CD14-positive monocyte (primary cell): ENCODE results near the gene ZNF624. TPM values are rescaled to one million over a fixed set of nuclear protein-coding genes. Genes with fewer than 3 reads are reported as not detected.

Source experiments
- DNase-seq, 3 donors: peaks; one replicate each; pipeline ENCODE4 v3.0.0-alpha.2; 2011 to 2022
- H2AFZ ChIP-seq: 2 replicates; pipeline ENCODE4 v1.6.0; 2012; ENCODE audit warnings: mild to moderate bottlenecking, low read depth, low read length, inconsistent platforms; ENCODE audit not compliant: insufficient read depth, poor library complexity, severe bottlenecking
- H3K27ac ChIP-seq, 2 donors: 1 replicate in 1 of 2; 2 replicates in 1 of 2; pipeline ENCODE4 v1.5.1; 2012 to 2013; ENCODE audit warnings: low read length in 2 of 2, control low read depth in 1 of 2, inconsistent platforms in 1 of 2, low read depth in 1 of 2, mild to moderate bottlenecking in 1 of 2
- H3K27me3 ChIP-seq, 2 donors: one replicate each; pipeline versions ENCODE4 v1.6.0 to v1.6.1; 2011 to 2013; ENCODE audit warnings: low read length in 2 of 2; ENCODE audit not compliant: control insufficient read depth in 2 of 2, insufficient read depth in 2 of 2
- H3K36me3 ChIP-seq, 2 donors: replicated peaks in 1 of 2; 1 replicate in 1 of 2; 2 replicates in 1 of 2; pipeline versions ENCODE4 v1.5.1 to v1.6.1; 2012 to 2013; ENCODE audit warnings: low read length in 2 of 2, control low read depth in 1 of 2, inconsistent platforms in 1 of 2, mild to moderate bottlenecking in 1 of 2; ENCODE audit not compliant: insufficient read depth in 2 of 2, control insufficient read depth in 1 of 2
- H3K4me1 ChIP-seq, 2 donors: 1 replicate in 1 of 2; 2 replicates in 1 of 2; pipeline versions ENCODE4 v1.5.1 to v1.6.1; 2012 to 2013; ENCODE audit warnings: low read length in 2 of 2, control low read depth in 1 of 2, inconsistent platforms in 1 of 2, mild to moderate bottlenecking in 1 of 2, moderate library complexity in 1 of 2; ENCODE audit not compliant: insufficient read depth in 2 of 2, control insufficient read depth in 1 of 2
- H3K4me2 ChIP-seq: replicated peaks from 2 replicates; pipeline ENCODE3; 2012; ENCODE audit warnings: low read length, moderate library complexity, mild to moderate bottlenecking; ENCODE audit not compliant: poor library complexity, severe bottlenecking; ENCODE audit errors: extremely low read depth
- H3K4me3 ChIP-seq, 3 experiments: fragments of 200-600 bp in 1 of 3; sonication (generic) in 1 of 3; replicated peaks in 1 of 3; 1 replicate in 2 of 3; 2 replicates in 1 of 3; pipeline ENCODE4 v1.5.1; 2011 to 2013; ENCODE audit warnings: low read length in 3 of 3, mild to moderate bottlenecking in 3 of 3, control low read depth in 2 of 3, low read depth in 2 of 3, inconsistent platforms in 1 of 3, moderate library complexity in 1 of 3
- H3K79me2 ChIP-seq: 2 replicates; pipeline ENCODE4 v1.6.0; 2012; ENCODE audit warnings: mild to moderate bottlenecking, control low read depth, inconsistent platforms, low read length, moderate library complexity; ENCODE audit not compliant: insufficient read depth
- H3K9ac ChIP-seq: 2 replicates; pipeline ENCODE4 v1.6.0; 2017; ENCODE audit warnings: low read length, mild to moderate bottlenecking; ENCODE audit not compliant: insufficient read depth, poor library complexity, severe bottlenecking
- H3K9me3 ChIP-seq, 2 donors: replicated peaks in 1 of 2; 1 replicate in 1 of 2; 2 replicates in 1 of 2; pipeline versions ENCODE4 v1.5.1 to v1.6.1; 2012 to 2013; ENCODE audit warnings: low read length in 2 of 2, control low read depth in 1 of 2; ENCODE audit not compliant: control insufficient read depth in 1 of 2, insufficient read depth in 1 of 2
- H4K20me1 ChIP-seq: 2 replicates; pipeline ENCODE4 v1.6.0; 2012; ENCODE audit warnings: mild to moderate bottlenecking, low read length, control low read depth, moderate library complexity; ENCODE audit not compliant: insufficient read depth
- H3K27ac Mint-ChIP-seq, 7 donors: one replicate each; pipeline ENCODE4 v1.8.0; 2020; ENCODE audit warnings: mild to moderate bottlenecking in 7 of 7, mixed read lengths in 7 of 7, moderate library complexity in 6 of 7, inconsistent platforms in 2 of 7
- H3K27me3 Mint-ChIP-seq, 3 donors: one replicate each; pipeline ENCODE4 v1.8.0; 2021 to 2022; ENCODE audit warnings: low read depth in 3 of 3, mild to moderate bottlenecking in 3 of 3, mixed read lengths in 3 of 3, moderate library complexity in 3 of 3, inconsistent platforms in 1 of 3
- H3K36me3 Mint-ChIP-seq, 2 donors: one replicate each; pipeline ENCODE4 v1.8.0; 2020; ENCODE audit warnings: mixed read lengths in 2 of 2, inconsistent platforms in 1 of 2, mild to moderate bottlenecking in 1 of 2
- H3K4me1 Mint-ChIP-seq: one replicate; pipeline ENCODE4 v1.8.0; 2020; ENCODE audit warnings: mild to moderate bottlenecking, mixed read lengths
- H3K4me3 Mint-ChIP-seq, 2 donors: one replicate each; pipeline ENCODE4 v1.8.0; 2020; ENCODE audit warnings: mild to moderate bottlenecking in 2 of 2, mixed read lengths in 2 of 2, moderate library complexity in 1 of 2
- H3K9me3 Mint-ChIP-seq, 7 donors: one replicate each; pipeline ENCODE4 v1.8.0; 2020 to 2022; ENCODE audit warnings: mixed read lengths in 7 of 7, mild to moderate bottlenecking in 6 of 7, moderate library complexity in 6 of 7, inconsistent platforms in 2 of 7
- WGBS: methylation state at CpG from one replicate; pipeline ENCODE4 v1.1.5; 2013; ENCODE audit warnings: missing lambda C conversion rate; ENCODE audit not compliant: insufficient coverage; 5-methylcytosine and 5-hydroxymethylcytosine counted together
- intact Hi-C, 2 donors: fragments of 100-400 bp; cut with micrococcal nuclease; formaldehyde crosslinking; loops; one replicate each; pipeline versions ENCODE4 v1.15.0 to v1.15.1; 2023
- polyA plus RNA-seq, 3 donors: library from polyadenylated mRNA; depleted of rRNA in 1 of 3; unstranded in 2 of 3; stranded (reverse) in 1 of 3; fragments of 300-500 nt in 2 of 3; fragments of >200 nt in 1 of 3; fragmentation: Illumina TruSeq in 2 of 3; gene quantifications; 1 replicate in 2 of 3; 2 replicates in 1 of 3; pipeline ENCODE4 v1.2.3, GENCODE V29; 2012 to 2021
- TF ChIP-seq, protein P1 (sequence below): fragments of 200-600 bp; IDR thresholded peaks from one replicate; pipeline ENCODE4 v1.8.0; 2022; ENCODE audit warnings: antibody characterized with exemption, mild to moderate bottlenecking

The ZNF624 gene
- polyA plus RNA-seq, 3 donors: 0.45 to 3.2 (median 0.68) TPM

DNA sequence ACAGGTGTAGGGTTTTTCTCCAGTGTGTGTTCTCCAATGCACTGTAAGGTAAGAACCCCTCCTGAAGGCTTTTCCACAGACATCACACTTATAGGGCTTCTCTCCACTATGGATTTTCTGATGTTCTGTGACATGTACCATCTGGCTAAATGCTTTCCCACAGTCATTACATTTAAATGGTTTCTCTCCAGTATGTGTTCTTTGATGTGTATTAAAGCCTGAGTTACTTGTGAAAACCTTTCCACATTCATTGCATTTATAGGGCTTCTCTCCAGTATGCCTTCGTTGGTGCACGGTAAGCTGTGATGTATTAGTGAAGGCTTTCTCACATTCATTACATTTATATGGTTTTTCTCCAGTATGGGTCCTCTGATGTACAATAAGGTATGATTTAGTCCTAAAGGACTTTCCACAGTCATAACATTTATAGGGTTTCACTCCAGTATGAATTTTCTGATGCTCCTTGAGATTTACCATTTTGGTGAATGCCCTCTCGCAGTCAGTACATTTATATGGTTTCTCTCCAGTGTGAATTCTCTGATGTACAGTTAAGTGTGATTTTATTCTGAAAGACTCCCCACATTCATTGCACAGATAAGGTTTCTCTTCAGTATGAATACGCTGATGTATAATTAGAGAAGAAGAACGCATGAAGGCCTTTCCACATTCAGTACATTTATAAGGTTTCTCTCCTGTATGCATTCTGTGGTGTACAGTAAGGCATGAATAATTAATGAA lies 30.9 kb downstream of the ZNF624 start:
- H2AFZ ChIP-seq: no peak overlapping the region
- H3K4me3 Mint-ChIP-seq: no peak overlapping the region
- no peaks in the 10 kb centered on the region for H3K79me2 ChIP-seq
- TF ChIP-seq, protein P1, sequence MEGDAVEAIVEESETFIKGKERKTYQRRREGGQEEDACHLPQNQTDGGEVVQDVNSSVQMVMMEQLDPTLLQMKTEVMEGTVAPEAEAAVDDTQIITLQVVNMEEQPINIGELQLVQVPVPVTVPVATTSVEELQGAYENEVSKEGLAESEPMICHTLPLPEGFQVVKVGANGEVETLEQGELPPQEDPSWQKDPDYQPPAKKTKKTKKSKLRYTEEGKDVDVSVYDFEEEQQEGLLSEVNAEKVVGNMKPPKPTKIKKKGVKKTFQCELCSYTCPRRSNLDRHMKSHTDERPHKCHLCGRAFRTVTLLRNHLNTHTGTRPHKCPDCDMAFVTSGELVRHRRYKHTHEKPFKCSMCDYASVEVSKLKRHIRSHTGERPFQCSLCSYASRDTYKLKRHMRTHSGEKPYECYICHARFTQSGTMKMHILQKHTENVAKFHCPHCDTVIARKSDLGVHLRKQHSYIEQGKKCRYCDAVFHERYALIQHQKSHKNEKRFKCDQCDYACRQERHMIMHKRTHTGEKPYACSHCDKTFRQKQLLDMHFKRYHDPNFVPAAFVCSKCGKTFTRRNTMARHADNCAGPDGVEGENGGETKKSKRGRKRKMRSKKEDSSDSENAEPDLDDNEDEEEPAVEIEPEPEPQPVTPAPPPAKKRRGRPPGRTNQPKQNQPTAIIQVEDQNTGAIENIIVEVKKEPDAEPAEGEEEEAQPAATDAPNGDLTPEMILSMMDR: no peak
- H3K9me3 Mint-ChIP-seq: peaks cover 30 to 94% (median 90%) of the 10 kb centered on the region in 7 donors
- peaks cover 0 to 2% (median 0%) of the 10 kb centered on the region in 3 donors for H3K27me3 Mint-ChIP-seq
- no peaks in the 10 kb centered on the region for H3K4me1 Mint-ChIP-seq
- H3K4me3 ChIP-seq: peak overlapping the region in 1 of 3 experiments; percentile 21
- WGBS: no CpG with 5 or more reads among the region's 5 CpGs
- H3K4me1 ChIP-seq: no peaks in the 10 kb centered on the region
- no peak overlapping the region for H3K9ac ChIP-seq
- no peaks in the 10 kb centered on the region for H4K20me1 ChIP-seq
- intact Hi-C loops: no loop called here
- no peak overlapping the region for H3K27ac ChIP-seq
- H3K4me2 ChIP-seq: no peak overlapping the region
- no peak overlapping the region for H3K27ac Mint-ChIP-seq
- DNase-seq: no peak
- peaks cover 49 to 97% of the 10 kb centered on the region in 2 donors for H3K9me3 ChIP-seq
- H3K36me3 Mint-ChIP-seq: peaks cover 23 to 34% of the 10 kb centered on the region in 2 donors
- peaks cover 14 to 53% of the 10 kb centered on the region in 2 donors for H3K36me3 ChIP-seq
- no peaks in the 10 kb centered on the region for H3K27me3 ChIP-seq

DNA sequence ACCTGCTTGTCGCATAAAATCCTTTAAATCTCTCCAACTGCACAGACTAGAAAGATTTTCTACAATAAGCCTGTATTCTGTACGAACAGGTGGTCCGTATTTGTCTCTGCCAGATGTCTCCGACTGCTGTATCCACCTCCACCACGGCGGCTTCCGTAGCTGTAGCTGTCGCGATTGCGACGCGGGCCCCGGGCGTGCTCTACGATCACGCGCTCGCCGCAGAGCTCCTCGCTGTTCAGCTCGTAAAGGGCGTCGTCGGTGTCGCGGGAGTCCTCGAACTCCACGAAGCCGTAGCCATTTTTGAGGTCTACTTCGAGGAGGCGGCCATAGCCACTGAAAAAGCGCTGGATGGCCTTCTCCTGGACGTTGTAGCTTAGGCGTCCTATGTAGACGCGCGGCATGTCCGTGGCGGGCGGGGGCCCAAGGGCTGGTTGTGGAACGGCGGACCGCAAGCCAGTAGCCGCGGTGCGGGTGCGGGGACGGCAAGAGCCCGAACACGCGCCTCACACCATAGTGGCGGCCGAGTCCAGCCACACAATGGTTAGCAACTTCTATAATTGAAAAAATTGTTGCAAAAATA lies 36.1 kb downstream of the ZNF624 start:
- Histone ChIP-seq H2AFZ (no peak overlapping the region), H3K9me3 (peaks cover 45 to 83% of the 10 kb centered on the region in 2 donors), H3K36me3 (peaks cover 0 to 3% of the 10 kb centered on the region in 2 donors), H3K4me1 (no peaks in the 10 kb centered on the region), H4K20me1 (no peaks in the 10 kb centered on the region), H3K27me3 (no peaks in the 10 kb centered on the region), H3K4me2 (no peak overlapping the region), H3K27ac (no peak overlapping the region), H3K79me2 (no peaks in the 10 kb centered on the region), H3K4me3 (no peak overlapping the region), H3K9ac (no peak overlapping the region)
- H3K36me3 Mint-ChIP-seq: no peaks in the 10 kb centered on the region
- no peak for DNase-seq
- intact Hi-C loops: no loop called here
- TF ChIP-seq, protein P1: no peak
- H3K4me1 Mint-ChIP-seq: no peaks in the 10 kb centered on the region
- no peak overlapping the region for H3K27ac Mint-ChIP-seq
- H3K4me3 Mint-ChIP-seq: no peak overlapping the region
- H3K9me3 Mint-ChIP-seq: peaks cover 29 to 84% (median 76%) of the 10 kb centered on the region in 7 donors
- no peaks in the 10 kb centered on the region for H3K27me3 Mint-ChIP-seq
- WGBS: 89% methylated on average over 46 of the region's 53 CpGs
